Thoracic aorta (tissue), 2 donors: ENCODE measurements around the gene CADM2. TPM values are rescaled to one million over a fixed set of nuclear protein-coding genes. Genes with fewer than 3 reads are reported as not detected.

Source experiments
- ATAC-seq: fragments of 150-250 bp; one replicate; pipeline ENCODE4 v1.8.0; 2017; ENCODE audit warnings: low read depth; ENCODE audit not compliant: insufficient number of reproducible peaks, low FRiP score
- DNase-seq: peaks from one replicate; pipeline ENCODE4 v3.0.0-alpha.2; 2020; ENCODE audit warnings: low spot score
- H3K27ac ChIP-seq, 2 donors: fragments of 200-600 bp; sonication (generic); 1 replicate in 1 of 2; 2 replicates in 1 of 2; pipeline ENCODE4 v1.5.1; 2016; ENCODE audit warnings: mild to moderate bottlenecking in 2 of 2, moderate library complexity in 2 of 2
- H3K27me3 ChIP-seq: fragments of 200-600 bp; sonication (generic); replicated peaks from 2 replicates; pipeline ENCODE4 v1.6.0; 2016; ENCODE audit warnings: mild to moderate bottlenecking; ENCODE audit not compliant: insufficient read depth
- H3K36me3 ChIP-seq: fragments of 200-600 bp; sonication (generic); one replicate; pipeline ENCODE4 v1.5.1; 2016
- H3K4me1 ChIP-seq, 2 donors: fragments of 200-600 bp; sonication (generic); 1 replicate in 1 of 2; 2 replicates in 1 of 2; pipeline versions ENCODE4 v1.5.1 to v1.6.0; 2016; ENCODE audit warnings: low read depth in 2 of 2, mild to moderate bottlenecking in 1 of 2; ENCODE audit not compliant: control insufficient read depth in 1 of 2
- H3K4me3 ChIP-seq: fragments of 200-600 bp; sonication (generic); 2 replicates; pipeline ENCODE4 v1.5.1; 2016; ENCODE audit warnings: mild to moderate bottlenecking
- H3K9me3 ChIP-seq: fragments of 200-600 bp; sonication (generic); 2 replicates; pipeline ENCODE4 v1.5.1; 2016
- total RNA-seq, 2 donors: library from RNA; depleted of rRNA; stranded (reverse); fragments of >200 nt; gene quantifications; one replicate each; pipeline versions ENCODE4 v1.1.0 to v1.2.3, GENCODE V29; 2016
- TF ChIP-seq, protein P1 (sequence below): fragments of 200-600 bp; sonication (generic); IDR thresholded peaks from one replicate; pipeline ENCODE4 v1.5.1; 2019; ENCODE audit warnings: antibody characterized with exemption

CADM2 gene
- total RNA-seq, 2 donors from 2014 or later = 1.8 TPM; not detected in 1

- Histone ChIP-seq H3K4me3 (no peak overlapping the region), H3K27me3 (no peaks in the 10 kb centered on the region), H3K9me3 (no peaks in the 10 kb centered on the region), H3K4me1 (no peaks in the 10 kb centered on the region), H3K27ac (no peak overlapping the region), H3K36me3 (no peaks in the 10 kb centered on the region)
- no peak for ATAC-seq
- TF ChIP-seq, protein P1, sequence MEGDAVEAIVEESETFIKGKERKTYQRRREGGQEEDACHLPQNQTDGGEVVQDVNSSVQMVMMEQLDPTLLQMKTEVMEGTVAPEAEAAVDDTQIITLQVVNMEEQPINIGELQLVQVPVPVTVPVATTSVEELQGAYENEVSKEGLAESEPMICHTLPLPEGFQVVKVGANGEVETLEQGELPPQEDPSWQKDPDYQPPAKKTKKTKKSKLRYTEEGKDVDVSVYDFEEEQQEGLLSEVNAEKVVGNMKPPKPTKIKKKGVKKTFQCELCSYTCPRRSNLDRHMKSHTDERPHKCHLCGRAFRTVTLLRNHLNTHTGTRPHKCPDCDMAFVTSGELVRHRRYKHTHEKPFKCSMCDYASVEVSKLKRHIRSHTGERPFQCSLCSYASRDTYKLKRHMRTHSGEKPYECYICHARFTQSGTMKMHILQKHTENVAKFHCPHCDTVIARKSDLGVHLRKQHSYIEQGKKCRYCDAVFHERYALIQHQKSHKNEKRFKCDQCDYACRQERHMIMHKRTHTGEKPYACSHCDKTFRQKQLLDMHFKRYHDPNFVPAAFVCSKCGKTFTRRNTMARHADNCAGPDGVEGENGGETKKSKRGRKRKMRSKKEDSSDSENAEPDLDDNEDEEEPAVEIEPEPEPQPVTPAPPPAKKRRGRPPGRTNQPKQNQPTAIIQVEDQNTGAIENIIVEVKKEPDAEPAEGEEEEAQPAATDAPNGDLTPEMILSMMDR = no peak
- no peak for DNase-seq
These were observed 230.9 kb downstream of the CADM2 start for GRCh38 chr3:85189731-85190130.

DNA sequence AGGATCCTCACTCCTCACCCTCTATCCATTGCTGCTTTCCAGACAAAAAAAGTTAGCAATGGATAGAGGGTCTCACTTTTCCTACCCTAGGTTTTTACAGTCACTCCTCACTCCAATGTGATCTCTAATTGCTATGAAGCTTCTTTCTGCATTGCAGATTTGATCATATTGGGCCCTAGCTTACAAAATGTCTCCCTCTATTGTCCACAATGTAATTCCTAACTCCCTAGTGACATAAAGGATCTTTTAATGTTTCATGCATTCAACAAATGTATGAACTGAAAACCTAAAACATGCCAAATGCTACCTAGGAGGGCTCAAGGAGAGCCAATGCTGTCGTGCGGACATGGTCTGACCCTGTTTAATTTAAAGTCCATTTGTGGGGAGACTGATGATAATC is 234.8 kb downstream of the CADM2 start:
- no peaks in the 10 kb centered on the region for H3K36me3 ChIP-seq
- no peaks in the 10 kb centered on the region for H3K9me3 ChIP-seq
- TF ChIP-seq, protein P1 = no peak
- no peak overlapping the region for H3K27ac ChIP-seq
- no peaks in the 10 kb centered on the region for H3K4me1 ChIP-seq
- H3K27me3 ChIP-seq = no peaks in the 10 kb centered on the region
- no peak overlapping the region for H3K4me3 ChIP-seq
- no peak for DNase-seq
- ATAC-seq = no peak

GRCh38 chr3:85208650-85209049 is 249.9 kb downstream of the CADM2 start:
- no peak for ATAC-seq
- TF ChIP-seq, protein P1 = no peak
- Histone ChIP-seq H3K4me1 (no peaks in the 10 kb centered on the region), H3K4me3 (no peak overlapping the region), H3K27me3 (no peaks in the 10 kb centered on the region), H3K9me3 (no peaks in the 10 kb centered on the region), H3K27ac (no peak overlapping the region), H3K36me3 (no peaks in the 10 kb centered on the region)
- DNase-seq = no peak

DNA sequence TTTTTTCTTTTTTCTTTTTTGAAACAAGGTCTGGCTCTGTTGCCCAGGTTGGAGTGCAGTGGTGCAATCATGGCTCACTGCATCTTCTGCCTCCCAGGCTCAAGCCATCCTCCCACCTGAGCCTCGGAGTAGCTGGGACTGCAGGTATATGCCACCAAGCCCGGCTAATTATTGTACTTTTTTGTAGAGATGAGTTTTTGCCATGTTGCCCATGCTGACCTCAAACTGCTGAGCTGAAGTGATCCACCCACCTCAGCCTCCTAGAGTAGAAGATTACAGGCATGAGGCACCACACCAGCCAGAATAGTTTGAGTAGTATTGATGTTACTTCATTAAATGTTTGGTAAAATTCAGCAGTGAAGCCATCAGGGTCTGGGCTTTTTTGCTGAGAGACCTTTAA is 251.8 kb downstream of the CADM2 start:
- DNase-seq (no peak), ATAC-seq (no peak)
- Histone ChIP-seq H3K27ac (no peak overlapping the region), H3K4me1 (no peaks in the 10 kb centered on the region), H3K9me3 (no peaks in the 10 kb centered on the region), H3K4me3 (no peak overlapping the region), H3K36me3 (no peaks in the 10 kb centered on the region), H3K27me3 (no peaks in the 10 kb centered on the region)
- TF ChIP-seq, protein P1 = no peak

GRCh38 chr3:85228966-85229365 is 270.2 kb downstream of the CADM2 start:
- H3K4me3 ChIP-seq = no peak overlapping the region
- H3K36me3 ChIP-seq = no peaks in the 10 kb centered on the region
- H3K4me1 ChIP-seq = no peaks in the 10 kb centered on the region
- ATAC-seq (no peak), DNase-seq (no peak)
- H3K27ac ChIP-seq = no peak overlapping the region
- H3K27me3 ChIP-seq = no peaks in the 10 kb centered on the region
- no peaks in the 10 kb centered on the region for H3K9me3 ChIP-seq
- TF ChIP-seq, protein P1 = no peak
